GM18502 (cell line): Measurements from ENCODE around the gene C8G.

Experiments
- ATAC-seq: cut with Tn5 transposase; IDR thresholded peaks from one replicate; pipeline ENCODE4 v1.9.1; 2021; ENCODE audit warnings: mild to moderate bottlenecking; ENCODE audit not compliant: unreplicated experiment, poor library complexity

The C8G gene

GRCh38 chr9:136940526-136941230 lies 4.4 kb upstream of the C8G start:
- no peak for ATAC-seq

- no peak for ATAC-seq
Measured at GRCh38 chr9:136941231-136942111, 3.6 kb upstream of the C8G start.

GRCh38 chr9:136942112-136942880 lies 2.7 kb upstream of the C8G start:
- ATAC-seq, result no peak

GRCh38 chr9:136942881-136943230 lies 2.2 kb upstream of the C8G start:
- no peak for ATAC-seq

GRCh38 chr9:136943291-136944211 lies 1.5 kb upstream of the C8G start:
- peak; percentile 19 for ATAC-seq

- ATAC-seq, result peak; percentile 39
Measured at GRCh38 chr9:136944212-136944518, 878 bp upstream of the C8G start.

GRCh38 chr9:136945333-136946227 lies 537 bp downstream of the C8G start:
- ATAC-seq, result no peak

GRCh38 chr9:136946228-136947027 lies 1.4 kb downstream of the C8G start:
- no peak for ATAC-seq

GRCh38 chr9:136947028-136947891 lies 2.2 kb downstream of the C8G start:
- ATAC-seq, result no peak

GRCh38 chr9:136947955-136948510 lies 3.0 kb downstream of the C8G start:
- ATAC-seq, result no peak

- ATAC-seq, result no peak
Measured at GRCh38 chr9:136949239-136949816, 4.3 kb downstream of the C8G start.

GRCh38 chr9:136949817-136950655 lies 5.0 kb downstream of the C8G start:
- ATAC-seq, result peak; percentile 90

- ATAC-seq, result no peak
Measured at GRCh38 chr9:136950656-136951276, 5.7 kb downstream of the C8G start.

GRCh38 chr9:136951541-136952320 lies 6.7 kb downstream of the C8G start, which contains the start of gene LCN12:
Gene LCN12 (plus strand): TSS chr9:136952273. CDS start chr9:136952328, 55 bp downstream.
- no peak for ATAC-seq
